ENCODE measurements around the gene WDR27.

DNA sequence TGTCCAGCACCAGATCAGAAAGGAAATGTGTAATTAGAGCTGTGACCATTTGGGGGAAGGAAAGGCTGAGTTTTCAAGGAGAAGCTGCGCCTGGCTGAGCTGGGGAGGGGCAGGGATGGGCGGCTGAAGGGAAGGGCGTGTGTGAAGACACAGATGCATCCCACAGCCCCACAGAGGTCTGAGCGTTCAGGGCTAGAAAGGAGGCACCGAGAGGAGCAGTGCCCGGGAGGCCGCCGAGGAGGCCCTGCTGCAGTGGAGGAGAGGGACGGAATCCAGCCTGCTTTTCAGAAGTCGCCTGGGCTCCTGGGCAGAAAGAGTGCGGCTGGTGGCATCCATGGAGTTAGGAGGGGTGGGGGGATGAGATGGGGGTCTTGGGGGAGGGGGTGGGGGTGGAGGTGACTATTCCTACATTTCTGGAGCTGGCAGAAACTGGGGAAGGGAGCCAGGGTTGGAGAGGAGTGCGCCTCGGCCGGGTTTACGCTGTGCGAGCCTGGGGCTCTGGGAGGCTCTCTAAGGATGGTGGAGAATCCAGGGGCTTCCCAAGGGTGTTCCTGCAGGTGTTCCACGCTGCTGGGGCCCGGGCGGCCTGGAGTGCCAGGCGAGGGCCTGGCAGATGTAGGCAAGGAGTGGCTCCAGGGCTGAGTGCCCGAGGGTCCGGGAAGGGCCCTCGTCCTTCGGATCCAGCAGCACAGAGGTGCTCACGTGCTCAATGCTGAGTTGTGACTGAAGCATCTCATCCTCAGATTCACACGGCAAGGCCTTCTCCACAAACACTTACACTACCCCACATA is 41.8 kb downstream of the WDR27 start:
- TF ChIP-seq, protein P1, sequence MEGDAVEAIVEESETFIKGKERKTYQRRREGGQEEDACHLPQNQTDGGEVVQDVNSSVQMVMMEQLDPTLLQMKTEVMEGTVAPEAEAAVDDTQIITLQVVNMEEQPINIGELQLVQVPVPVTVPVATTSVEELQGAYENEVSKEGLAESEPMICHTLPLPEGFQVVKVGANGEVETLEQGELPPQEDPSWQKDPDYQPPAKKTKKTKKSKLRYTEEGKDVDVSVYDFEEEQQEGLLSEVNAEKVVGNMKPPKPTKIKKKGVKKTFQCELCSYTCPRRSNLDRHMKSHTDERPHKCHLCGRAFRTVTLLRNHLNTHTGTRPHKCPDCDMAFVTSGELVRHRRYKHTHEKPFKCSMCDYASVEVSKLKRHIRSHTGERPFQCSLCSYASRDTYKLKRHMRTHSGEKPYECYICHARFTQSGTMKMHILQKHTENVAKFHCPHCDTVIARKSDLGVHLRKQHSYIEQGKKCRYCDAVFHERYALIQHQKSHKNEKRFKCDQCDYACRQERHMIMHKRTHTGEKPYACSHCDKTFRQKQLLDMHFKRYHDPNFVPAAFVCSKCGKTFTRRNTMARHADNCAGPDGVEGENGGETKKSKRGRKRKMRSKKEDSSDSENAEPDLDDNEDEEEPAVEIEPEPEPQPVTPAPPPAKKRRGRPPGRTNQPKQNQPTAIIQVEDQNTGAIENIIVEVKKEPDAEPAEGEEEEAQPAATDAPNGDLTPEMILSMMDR (IDR thresholded peaks at IDR 0.05): no peak
- no peak for TF ChIP-seq POLR2AphosphoS5 (IDR thresholded peaks at IDR 0.05; ENCODE audit: insufficient read depth in 1 of 2, low read depth in 1 of 2)
- TF ChIP-seq POLR2A (IDR thresholded peaks at IDR 0.05): no peak
